Measurements from ENCODE around the gene TGFBR1.

The TGFBR1 gene

GRCh38 chr9:99085949-99086948, 18.7 kb upstream of the TGFBR1 start:
- no peaks in the 10 kb centered on the region for H3K79me2 ChIP-seq (ENCODE audit: insufficient read depth, low read length)
- no peak for TF ChIP-seq CTCF (conservative IDR thresholded peaks at IDR 0.05; ENCODE audit: low read length)
- no peak for TF ChIP-seq EZH2phosphoT487 (IDR thresholded peaks at IDR 0.05; ENCODE audit: borderline replicate concordance)
- H2AFZ ChIP-seq (ENCODE audit: low read length): no peak overlapping the region

GRCh38 chr9:99087462-99087861, 17.5 kb upstream of the TGFBR1 start:
- Histone ChIP-seq H3K27me3 (ENCODE audit: insufficient read depth, low read length, poor library complexity, severe bottlenecking) (no peaks in the 10 kb centered on the region), H3K4me3 (ENCODE audit: low read length, poor library complexity, severe bottlenecking) (no peak overlapping the region), H3F3A (ENCODE audit: low read depth) (no peaks in the 10 kb centered on the region), H3K9me3 (ENCODE audit: insufficient read depth, low read depth, low read length) (no peaks in the 10 kb centered on the region; the same call in 1 of the 2 replicates), H3K4me2 (ENCODE audit: low read depth, low read length, poor library complexity, severe bottlenecking) (no peak overlapping the region), H3K9ac (ENCODE audit: low read depth, low read length, poor library complexity, severe bottlenecking) (no peak overlapping the region), H3K4me1 (ENCODE audit: insufficient read depth, low read length, poor library complexity, severe bottlenecking) (peaks cover 5% of the 10 kb centered on the region), H3K79me2 (ENCODE audit: insufficient read depth, low read length) (no peaks in the 10 kb centered on the region), H4K20me1 (ENCODE audit: insufficient read depth, low read length, poor library complexity, severe bottlenecking) (no peaks in the 10 kb centered on the region), H2AFZ (ENCODE audit: low read length) (no peak overlapping the region), H3K9me2 (replicated peaks; ENCODE audit: low read depth, low read length) (no peaks in the 10 kb centered on the region), H3K36me3 (ENCODE audit: insufficient read depth, low read length) (no peaks in the 10 kb centered on the region)
- TF ChIP-seq CTCF (conservative IDR thresholded peaks at IDR 0.05; ENCODE audit: low read length) (no peak), EZH2phosphoT487 (IDR thresholded peaks at IDR 0.05; ENCODE audit: borderline replicate concordance) (no peak)

More at GRCh38 chr9:99085949-99086948, 18.7 kb upstream of the TGFBR1 start:
- no peaks in the 10 kb centered on the region for H3F3A ChIP-seq (ENCODE audit: low read depth)
- H3K9me3 ChIP-seq (ENCODE audit: insufficient read depth, low read depth, low read length): no peaks in the 10 kb centered on the region; the same call in 1 of the 2 replicates
- no peaks in the 10 kb centered on the region for H3K9me2 ChIP-seq (replicated peaks; ENCODE audit: low read depth, low read length)
- no peaks in the 10 kb centered on the region for H3K36me3 ChIP-seq (ENCODE audit: insufficient read depth, low read length)
- no peaks in the 10 kb centered on the region for H4K20me1 ChIP-seq (ENCODE audit: insufficient read depth, low read length, poor library complexity, severe bottlenecking)
- H3K27me3 ChIP-seq (ENCODE audit: insufficient read depth, low read length, poor library complexity, severe bottlenecking): no peaks in the 10 kb centered on the region
- H3K4me3 ChIP-seq (ENCODE audit: low read length, poor library complexity, severe bottlenecking): no peak overlapping the region
- no peak overlapping the region for H3K9ac ChIP-seq (ENCODE audit: low read depth, low read length, poor library complexity, severe bottlenecking)
- peaks cover 5% of the 10 kb centered on the region for H3K4me1 ChIP-seq (ENCODE audit: insufficient read depth, low read length, poor library complexity, severe bottlenecking)
- no peak overlapping the region for H3K4me2 ChIP-seq (ENCODE audit: low read depth, low read length, poor library complexity, severe bottlenecking)

- peaks cover 14% of the 10 kb centered on the region for H3K4me1 ChIP-seq (ENCODE audit: insufficient read depth, low read length, poor library complexity, severe bottlenecking)
- no peaks in the 10 kb centered on the region for H3K9me2 ChIP-seq (replicated peaks; ENCODE audit: low read depth, low read length)
- no peaks in the 10 kb centered on the region for H3K79me2 ChIP-seq (ENCODE audit: insufficient read depth, low read length)
- TF ChIP-seq CTCF (conservative IDR thresholded peaks at IDR 0.05; ENCODE audit: low read length): no peak
- TF ChIP-seq EZH2phosphoT487 (IDR thresholded peaks at IDR 0.05; ENCODE audit: borderline replicate concordance): no peak
- no peaks in the 10 kb centered on the region for H4K20me1 ChIP-seq (ENCODE audit: insufficient read depth, low read length, poor library complexity, severe bottlenecking)
- no peak overlapping the region for H3K4me3 ChIP-seq (ENCODE audit: low read length, poor library complexity, severe bottlenecking)
- no peak overlapping the region for H3K4me2 ChIP-seq (ENCODE audit: low read depth, low read length, poor library complexity, severe bottlenecking)
- no peaks in the 10 kb centered on the region; the same call in 1 of the 2 replicates for H3K9me3 ChIP-seq (ENCODE audit: insufficient read depth, low read depth, low read length)
- H3F3A ChIP-seq (ENCODE audit: low read depth): no peaks in the 10 kb centered on the region
- no peaks in the 10 kb centered on the region for H3K36me3 ChIP-seq (ENCODE audit: insufficient read depth, low read length)
- H2AFZ ChIP-seq (ENCODE audit: low read length): no peak overlapping the region
- H3K27me3 ChIP-seq (ENCODE audit: insufficient read depth, low read length, poor library complexity, severe bottlenecking): no peaks in the 10 kb centered on the region
- H3K9ac ChIP-seq (ENCODE audit: low read depth, low read length, poor library complexity, severe bottlenecking): no peak overlapping the region
Measured at GRCh38 chr9:99090336-99091130, 14.4 kb upstream of the TGFBR1 start.

Measured in Loucy (cell line).